ENCODE data around the gene CRAT.

CRAT gene

DNA sequence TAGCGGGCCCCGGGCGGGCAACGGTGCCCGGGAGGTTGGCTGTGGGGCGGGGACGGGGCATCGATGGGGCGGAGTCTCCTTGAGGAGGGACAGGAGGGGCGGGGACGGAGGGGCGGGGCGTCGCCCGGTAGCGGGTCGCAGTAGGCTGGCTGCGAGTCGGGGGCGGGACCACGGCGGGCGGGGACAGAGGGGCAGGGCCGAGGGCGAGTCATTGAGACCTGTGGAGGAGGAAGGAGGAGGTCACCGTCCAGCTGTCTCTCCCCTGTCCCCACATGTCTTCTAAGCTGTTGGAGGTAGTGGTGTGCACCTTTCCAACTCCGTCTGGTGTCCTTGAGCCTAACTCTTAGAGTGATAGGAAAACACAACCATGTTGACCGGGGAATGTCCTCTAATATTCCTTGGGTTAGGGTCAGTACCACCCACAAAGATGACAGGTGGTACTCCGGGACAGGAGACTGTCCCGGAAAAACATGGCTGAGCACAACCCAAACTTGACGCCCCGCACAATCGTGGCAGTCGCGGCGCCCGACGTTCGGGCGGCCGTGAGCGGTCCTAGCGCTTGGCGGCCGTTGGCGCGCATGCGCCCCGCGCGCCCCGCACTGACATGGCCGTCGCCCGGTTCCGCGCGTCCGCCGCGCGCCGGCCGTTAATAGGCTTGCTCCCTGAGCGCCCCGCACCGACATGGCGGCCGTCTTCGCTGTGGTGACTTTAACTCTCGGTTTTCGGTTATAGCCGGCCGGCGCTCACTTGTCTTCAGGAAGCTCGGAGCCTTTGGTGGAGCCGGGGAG lies at the start of gene CRAT, which contains the start of gene PTPA:
Gene CRAT (minus strand): TSS at position 54 of the 788 bp plus-strand sequence. CDS start 284 bp downstream, outside the sequence.
Gene PTPA (plus strand): TSS at position 676 of the 788 bp plus-strand sequence. CDS start 186 bp downstream, outside the sequence.
- peak; percentile 86 for DNase-seq (ENCODE audit: low read depth)

DNA sequence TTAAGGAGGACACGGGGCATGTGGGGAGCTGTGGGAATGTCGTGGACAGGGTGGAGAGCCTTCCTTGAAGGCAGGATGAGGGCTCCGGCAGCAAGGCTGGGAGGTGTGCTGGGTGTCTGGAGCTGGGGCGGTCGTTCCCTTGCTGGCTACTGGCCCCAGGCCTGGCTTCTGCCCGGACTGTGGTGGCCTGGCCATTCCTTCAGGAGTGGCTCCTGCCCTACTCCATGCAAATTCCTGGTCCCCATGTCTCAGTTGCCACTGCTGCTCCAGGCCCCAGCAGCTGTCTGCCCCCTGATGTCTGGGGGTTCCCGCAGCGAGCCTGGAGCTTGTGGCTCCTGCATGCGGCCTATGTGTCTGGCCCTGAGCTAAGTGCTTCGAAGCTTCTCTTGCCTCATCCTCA lies 45.6 kb upstream of the CRAT start:
- DNase-seq (ENCODE audit: low read depth), result no peak

DNA sequence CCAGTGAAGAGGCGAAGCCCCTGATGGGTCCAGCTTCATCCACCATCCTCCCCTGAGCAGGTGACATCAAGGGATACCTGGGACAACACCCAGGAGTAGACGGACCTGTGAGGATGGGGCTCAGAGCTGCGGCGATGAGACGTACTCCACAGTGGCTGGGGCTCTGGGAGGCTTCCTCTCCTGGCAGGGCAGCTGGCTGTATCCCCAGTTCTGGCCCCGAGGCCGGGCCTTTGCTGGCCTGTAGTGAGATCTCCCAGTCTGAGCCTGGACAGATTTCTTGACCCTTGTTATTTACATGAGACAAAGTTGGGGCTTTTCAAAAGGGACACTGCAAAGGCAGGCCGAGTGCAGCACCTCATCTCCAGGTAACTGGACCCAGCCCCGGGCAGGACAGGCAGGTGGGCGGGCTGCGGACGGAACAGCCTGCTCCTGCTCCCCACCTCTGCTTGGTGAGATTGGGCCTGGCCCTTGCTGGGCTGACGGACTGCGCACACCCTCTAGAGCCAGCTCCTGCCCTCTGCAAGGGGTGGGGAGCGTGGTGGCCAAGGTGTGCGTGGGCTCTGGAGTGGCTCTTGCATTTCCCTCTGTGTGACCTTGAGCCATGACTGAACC lies 44.4 kb upstream of the CRAT start:
- no peak for DNase-seq (ENCODE audit: low read depth)

DNA sequence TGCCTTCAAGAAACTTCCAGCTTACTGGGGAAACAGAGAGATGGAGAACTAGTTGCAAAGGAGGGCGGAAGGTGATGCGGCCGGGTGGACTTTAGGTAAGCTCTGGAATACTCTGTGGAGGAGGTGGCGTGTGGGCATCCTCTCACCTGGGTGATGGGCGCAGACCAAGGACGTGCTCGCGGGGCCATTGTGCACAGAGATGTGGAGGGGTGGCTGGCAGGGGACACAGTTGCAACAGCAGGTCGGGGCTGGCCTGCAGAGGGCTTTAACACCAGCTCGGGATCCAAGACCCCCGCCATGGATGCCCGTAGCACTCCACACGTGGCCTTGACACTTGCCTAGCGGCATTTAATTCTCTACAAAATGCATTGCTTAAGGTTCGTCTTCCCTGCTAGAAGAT lies 40.9 kb upstream of the CRAT start:
- no peak for DNase-seq (ENCODE audit: low read depth)

DNA sequence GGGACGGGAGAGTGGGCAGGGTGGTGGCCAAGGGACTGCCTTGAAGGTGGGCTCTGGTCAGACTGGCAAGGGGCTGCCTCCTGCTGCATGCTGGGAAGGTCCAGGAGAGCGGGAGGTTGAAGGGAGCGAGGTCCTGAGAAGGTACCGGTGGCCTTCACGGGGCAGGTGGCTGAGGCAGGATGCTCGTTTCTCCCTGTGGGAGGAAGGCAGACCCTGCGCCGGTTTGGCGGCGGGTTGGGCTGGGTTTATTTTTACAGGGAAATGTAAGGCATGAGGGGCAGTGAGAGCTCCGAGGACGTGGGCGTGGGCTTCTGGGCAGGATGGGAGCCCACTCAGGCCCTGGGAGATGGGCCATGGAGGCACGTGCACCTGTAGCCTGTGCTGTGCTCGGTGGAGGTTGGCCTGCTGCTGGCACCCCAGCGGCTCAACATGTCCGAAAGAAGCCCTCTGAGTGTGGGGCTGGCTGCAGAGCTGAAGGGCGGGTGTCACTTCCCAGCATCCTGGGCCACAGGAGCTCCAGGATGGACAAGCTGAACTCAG lies 40.1 kb upstream of the CRAT start:
- DNase-seq (ENCODE audit: low read depth), result no peak

DNA sequence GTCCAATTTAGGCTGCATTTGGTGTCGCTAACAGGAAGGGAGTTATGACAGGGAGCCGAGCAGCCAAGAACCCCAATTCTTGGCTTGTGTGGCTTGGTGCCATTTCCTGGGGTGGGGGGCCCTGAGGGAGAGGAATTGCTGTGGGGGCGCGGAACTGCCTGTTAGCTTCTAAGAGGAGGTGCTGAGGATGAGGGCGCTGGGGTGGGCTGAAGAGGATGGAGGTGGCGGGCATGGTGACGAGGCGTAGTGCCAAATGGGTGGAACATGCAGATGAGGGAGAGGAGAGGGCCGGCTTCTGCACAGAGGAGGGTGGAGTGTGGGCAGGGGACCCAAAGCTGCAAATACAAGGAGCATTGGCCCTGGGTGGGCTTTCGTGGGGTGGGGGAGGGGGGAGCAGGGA lies 39.5 kb upstream of the CRAT start:
- no peak for DNase-seq (ENCODE audit: low read depth)

DNA sequence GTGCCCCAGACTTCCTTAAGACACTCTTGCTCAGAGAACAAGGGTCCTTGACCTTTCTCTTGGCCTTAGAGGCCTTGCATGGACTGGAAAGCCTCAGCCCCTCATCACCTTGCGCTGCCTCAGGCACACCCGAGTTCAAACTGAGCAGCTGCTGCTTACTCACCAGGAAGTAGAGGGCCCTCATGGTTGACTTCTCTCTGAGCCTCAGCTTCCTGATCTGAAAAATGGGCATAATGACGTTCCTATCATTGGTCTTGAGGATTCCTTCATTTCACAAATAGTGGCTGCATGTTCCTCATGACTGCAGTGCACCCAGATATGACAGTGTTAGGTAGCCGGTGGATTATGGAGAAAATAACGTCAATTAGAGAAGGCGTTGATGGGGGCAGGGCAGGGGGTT lies 38.8 kb upstream of the CRAT start:
- DNase-seq (ENCODE audit: low read depth), result no peak

DNA sequence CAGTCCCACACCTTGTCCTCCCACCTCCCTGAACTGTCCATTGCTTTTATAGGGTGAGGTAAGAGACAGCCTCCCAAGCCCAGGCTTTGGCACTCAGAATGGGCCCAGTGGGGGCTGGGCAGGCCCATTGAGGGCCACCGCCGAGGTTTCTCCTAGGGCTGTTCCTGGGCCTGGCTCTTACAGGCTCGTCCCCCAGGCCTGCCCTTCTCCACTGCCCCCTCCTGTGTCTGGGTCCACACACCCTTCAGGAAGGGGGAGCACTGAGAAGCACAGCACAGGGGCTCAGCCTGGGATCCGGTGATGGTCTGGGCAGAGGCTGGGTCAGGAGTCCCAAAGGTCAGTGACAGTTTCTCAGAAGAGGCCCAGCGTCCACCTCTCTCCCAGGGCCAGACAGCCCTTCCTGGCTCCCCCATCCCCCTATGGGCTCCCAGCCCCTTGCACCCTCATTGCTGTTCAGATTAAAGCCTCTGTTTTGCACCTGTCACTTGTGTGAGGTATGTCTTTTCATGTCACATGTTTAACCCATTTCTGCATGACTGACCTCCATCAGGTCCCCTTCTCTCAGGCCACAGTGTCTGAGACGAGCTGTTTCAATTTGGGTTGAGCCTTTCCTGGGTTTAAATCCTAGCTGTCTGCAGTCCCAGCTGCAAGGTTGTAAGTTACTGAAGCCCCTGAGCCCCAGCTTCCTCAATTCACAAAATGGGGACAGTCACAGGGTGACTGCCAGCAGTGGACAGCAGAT lies 38.0 kb upstream of the CRAT start:
- DNase-seq (ENCODE audit: low read depth), result no peak

DNA sequence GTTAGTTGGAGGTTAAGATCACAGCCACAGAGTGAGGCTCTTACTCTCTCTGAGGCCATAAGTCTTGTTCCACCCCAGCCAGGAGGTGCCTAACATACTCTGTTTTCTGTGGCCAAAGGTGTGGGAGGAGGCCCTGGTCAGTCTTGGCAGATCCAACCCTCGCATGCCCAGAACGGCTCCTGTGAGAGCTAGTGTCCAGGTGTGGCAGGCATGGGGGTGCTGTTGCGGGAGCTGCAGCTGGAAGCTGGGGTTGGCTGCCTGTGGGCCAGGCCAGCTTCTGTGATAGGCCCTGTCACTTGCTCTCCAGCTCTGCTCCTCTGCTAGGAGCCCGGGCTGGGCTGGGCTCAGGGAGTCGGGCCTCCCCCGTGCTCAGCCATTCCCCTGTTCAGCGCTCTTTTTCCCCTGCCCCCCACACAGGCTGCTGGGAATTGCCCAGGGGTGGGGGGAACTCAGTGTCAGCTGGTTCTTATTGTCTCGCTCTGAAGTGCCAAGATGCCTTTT lies 35.9 kb upstream of the CRAT start:
- DNase-seq (ENCODE audit: low read depth), result no peak

DNA sequence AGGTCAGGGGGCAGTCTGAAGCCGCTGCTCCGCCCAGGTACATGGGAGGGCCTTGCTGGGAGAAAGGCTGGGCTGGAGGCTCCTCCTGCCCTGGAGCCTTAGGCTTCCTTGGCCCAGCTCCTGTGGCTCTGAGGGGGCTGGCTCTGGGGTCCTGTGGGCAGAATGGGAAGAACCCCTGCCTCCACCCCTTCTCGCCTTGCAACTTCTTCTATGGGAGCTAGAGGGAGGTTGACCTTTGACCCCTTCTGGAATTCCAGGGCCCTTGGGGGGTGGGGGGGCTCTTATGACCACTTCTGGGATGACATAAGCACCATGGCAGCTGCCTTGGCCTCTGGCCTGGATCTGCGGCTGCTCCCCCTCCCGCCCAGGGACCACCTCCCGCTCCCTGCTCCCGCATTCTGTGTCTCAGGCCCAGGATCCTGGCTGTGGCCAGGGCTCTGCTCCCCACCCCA lies 35.3 kb upstream of the CRAT start:
- peak; percentile 90 for DNase-seq (ENCODE audit: low read depth)

DNA sequence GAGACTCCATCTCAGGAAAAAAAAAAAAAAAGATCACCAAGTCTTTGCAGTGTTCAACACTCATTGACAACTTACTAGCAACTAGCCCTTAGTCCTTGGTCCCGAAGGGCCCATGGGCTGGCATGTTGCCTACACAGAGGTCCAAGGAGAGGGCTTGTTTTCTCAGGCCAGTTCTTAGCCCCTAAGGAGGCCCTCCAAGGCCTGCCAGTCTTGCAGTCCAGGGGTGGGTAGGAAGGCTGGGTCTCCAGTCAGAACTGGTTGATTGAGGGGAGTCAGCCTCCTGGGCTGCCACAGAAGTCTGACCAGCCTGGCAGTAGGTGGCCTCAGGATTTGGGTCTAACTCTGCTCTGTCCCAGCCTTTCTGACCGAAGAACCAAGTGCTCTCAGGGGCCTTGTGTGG lies 34.7 kb upstream of the CRAT start:
- no peak for DNase-seq (ENCODE audit: low read depth)

DNA sequence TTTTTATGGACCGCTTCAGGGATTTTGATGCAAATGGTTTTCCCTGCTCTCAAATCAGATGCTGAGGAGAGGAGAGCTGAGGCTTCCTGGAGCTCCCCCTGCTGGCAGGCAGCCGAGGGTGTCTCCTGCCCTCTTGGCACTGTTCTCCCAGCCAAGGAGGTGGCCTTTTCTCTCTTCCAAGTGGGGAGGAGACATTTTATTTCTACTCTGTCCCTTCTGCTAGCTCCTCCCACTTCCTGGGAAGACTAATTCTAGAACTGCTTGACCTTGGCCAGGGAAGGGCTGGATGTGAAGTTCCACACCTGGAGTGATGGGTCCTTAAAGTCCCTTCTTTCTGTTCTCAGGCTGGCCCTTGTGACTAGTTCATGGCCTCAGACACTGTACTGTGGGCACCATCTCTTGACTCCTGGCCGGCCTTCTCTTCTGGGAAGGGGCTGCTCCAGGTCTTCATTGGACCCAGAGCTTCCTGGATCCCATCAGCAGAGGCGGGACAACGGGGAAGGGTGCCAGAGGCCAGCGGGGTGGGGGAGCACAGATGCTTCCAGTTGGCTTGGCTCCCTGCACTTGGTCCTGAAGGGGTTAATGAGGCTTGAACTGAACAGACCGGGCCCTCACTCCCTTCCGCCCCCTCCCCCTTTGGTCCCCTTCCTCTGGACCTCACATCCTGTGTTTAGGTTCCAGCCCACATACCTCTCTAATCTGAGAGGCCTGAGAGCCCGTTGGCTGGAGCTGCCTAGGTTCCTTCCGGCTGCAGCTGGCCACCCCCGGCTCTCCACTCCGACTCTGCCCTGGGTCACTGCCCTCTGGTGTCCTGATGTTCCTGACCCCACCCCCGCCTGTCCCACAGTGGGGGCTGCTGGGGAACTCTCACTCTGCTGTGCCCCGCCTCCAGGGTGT lies 32.7 kb upstream of the CRAT start:
- peak; percentile 92 for DNase-seq (ENCODE audit: low read depth)

DNA sequence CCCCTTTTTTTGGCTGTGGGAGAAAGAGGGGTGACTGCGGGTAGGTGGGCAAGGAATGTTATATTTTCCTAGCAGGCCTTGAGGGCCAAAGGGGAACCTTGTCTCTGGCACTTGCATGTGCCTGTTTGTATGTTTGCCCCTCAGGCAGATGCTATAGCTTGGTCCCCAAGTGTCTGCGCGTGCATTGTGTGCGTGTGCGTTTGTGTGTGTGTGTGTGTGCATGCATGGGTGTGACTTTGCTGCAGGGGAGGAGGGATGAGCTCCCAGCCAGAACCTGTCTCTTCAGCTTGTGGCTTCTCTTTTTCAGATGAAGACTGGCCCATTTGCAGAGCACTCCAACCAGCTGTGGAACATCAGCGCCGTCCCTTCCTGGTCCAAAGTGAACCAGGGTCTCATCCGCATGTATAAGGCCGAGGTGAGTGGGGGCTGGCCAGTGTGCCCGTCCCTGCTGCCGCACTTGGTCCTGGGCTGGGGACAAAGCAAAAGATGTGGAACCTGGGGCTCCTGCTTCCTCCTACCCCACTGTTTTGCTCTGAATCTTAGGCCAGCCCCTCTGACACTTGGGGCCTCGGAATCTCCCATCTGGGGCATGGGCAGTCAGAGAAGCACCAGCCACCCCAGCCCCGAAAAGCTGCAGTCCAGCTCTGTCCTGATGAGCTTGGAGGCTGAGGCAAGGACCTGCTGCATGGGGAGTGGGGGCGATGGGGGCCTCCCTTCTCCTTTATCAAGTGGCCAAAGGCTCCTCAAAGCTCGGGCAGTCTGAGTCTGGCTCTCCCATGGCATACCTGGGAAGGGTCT lies 31.7 kb upstream of the CRAT start:
- no peak for DNase-seq (ENCODE audit: low read depth)

DNA sequence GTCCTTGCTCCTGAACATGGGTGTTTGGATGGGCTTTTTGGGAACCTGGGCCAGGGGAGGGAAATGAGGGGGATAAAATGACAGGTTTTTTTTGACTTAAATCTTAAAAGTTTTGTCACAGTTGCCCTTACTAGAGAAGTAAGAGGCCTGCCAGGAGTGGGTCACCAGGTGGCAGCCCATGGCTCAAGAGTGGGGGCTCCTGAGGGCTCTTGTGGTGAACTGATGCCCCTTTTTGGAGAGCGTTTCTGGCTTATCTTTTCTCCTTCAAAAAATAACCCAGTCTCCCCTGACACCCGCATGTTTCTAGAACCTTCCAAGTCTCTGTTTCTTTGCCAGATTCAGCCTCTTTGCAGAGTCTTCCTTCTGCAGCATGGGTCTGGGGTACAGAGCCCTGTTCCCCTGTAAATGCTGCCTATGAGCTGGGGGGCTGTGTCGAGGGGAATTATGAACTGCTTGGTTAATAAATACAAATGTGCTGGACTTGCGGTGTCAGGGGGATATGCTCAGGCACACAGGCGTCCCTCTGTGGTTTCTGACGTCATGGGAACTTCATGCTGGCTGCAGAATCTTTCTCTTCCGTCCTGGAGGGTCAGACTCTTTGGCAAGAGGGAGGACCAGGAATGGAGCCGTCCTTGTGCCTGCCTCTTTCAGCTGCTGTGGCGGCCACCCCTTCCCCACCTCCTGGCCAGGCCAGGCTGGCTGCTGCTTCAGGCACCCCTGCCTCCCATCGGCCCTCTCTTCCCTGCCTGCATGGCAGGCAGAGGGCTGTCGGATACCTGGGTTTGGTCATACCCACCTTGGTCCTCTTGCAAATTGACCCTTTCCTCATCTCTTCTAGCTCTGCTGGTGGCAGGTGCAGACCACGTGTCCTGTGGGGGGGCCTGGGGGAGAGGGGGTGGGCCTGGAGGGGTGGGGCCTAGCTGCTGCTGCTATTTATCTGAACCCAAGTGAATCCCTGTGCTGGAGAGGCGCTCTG lies 30.8 kb upstream of the CRAT start:
- peak; percentile 91 for DNase-seq (ENCODE audit: low read depth)

DNA sequence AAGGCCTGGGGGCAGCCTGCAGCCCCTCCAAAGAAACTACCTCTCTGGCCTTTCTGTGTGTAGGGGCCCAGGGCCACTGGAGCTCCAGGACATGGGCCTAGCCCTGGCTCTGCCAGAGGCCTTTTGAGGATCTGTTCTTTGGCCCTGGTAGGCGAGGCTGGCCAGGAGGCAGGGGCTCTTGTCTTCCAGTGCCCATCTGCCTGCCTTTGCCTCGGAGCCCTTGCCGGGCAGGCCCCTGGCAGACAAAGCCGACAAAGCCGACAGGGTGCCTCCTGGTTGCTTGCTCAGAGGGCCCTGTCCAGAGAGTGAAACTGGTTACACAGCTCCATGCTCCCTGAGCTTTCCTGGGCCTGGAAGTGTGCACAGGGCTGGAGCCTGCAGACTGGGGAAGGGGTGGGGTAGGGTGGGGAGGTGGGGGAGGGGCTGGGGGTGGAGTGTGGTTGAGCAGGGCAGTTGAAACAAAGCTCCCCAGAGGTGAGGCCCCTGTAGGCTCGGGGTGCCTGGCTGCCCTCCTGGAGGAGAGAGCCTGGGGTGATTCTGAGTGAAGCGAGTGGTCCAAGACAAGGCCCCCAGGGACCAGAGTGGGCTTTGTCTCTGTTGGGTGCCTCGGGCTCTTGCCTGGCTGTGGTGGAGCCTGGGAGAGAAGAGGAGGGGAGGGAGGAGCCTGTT lies 29.9 kb upstream of the CRAT start:
- DNase-seq (ENCODE audit: low read depth), result peak; percentile 30

DNA sequence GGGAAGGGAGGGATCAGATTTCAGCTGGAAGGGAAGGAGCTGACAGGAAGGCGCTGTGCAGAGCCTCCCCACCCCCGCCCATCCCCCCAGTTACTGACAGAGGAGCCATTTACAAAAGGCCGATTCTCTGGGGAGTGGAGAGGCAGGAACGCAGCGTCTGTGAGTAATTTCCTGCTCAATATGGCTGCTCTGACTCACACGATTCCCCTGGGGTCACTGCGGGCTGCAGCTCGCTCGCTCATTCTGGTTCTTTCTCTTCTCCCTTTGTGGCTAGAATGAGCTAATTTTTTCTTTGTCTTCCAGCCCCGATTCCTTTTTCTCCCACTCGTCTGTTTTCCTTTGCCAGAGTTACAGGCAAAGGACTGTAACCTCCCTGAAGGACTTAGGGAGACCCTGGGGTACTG lies 29.4 kb upstream of the CRAT start:
- DNase-seq (ENCODE audit: low read depth), result peak; percentile 100

DNA sequence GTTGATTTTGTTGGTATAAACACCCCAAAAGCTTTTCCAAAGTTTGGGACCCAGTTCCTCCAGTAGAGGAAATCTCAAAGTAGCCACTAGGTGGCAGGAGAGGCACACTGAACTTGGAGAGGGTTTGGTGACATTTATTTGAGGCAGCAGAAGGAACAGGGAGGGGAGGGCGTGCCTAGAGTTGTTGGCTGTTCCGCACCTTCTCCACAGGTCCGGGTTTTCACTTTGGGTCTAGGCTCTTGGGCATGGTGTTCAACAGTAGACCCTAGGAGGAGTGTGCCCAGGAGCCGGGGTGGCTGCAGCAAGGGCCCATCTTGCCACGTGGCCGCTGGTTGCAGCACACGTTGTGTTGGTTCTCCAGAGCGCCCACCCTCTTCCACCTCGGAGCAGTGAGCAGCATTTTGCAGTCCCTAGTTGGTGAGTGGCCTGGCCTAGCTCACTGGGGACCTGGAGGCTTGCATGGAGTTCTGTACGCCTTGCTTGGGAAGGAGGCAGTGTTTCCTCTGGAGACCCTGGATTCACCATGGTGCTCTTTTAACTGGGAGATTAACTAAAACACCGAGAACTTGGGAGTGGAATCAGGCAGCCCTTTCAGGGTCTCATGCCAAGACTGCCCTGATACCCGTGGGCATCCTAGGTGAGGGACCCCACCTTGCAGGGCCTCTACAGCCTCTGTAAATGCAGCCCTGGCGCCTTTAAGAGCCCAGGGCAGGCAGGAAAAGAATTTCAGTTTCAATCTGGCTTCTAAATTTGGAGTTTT lies 28.8 kb upstream of the CRAT start:
- DNase-seq (ENCODE audit: low read depth), result peak; percentile 92
